NCI-H1048 (cell line): ENCODE results near the gene CNTN4.

ENCODE experiments used
- DNase-seq: peaks from one replicate; lab custom pipeline; 2025; lab: John Stamatoyannopoulos, UW

CNTN4 gene

GRCh38 chr3:3038201-3038991 lies 939.7 kb downstream of the CNTN4 start:
- no peak for DNase-seq

GRCh38 chr3:3053974-3054373 lies 955.3 kb downstream of the CNTN4 start:
- DNase-seq, result no peak

GRCh38 chr3:3059645-3060044 lies 961.0 kb downstream of the CNTN4 start:
- DNase-seq, result no peak

- DNase-seq, result no peak
Measured at GRCh38 chr3:3064297-3064696, 965.6 kb downstream of the CNTN4 start.

DNA sequence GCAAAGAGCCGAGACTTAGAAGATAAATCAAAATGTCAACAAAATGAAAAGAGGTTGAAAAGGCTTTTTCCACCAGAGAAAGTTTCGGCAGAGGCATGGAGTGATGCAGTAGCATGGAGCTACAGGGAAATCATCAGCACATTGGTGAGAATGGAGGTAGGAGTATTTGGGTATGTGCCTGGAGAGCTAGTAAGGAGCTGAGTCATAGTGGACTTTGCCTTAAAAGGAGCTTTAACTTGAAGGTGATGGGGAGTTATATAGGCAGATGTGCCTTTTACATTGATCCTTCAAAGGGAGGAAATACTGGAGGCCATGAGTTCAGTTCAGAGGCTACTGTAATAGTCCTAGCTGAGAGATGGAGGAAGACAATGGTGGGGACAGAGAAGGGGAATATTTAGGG lies 967.2 kb downstream of the CNTN4 start:
- DNase-seq, result no peak

GRCh38 chr3:3066378-3066777 lies 967.7 kb downstream of the CNTN4 start:
- no peak for DNase-seq

DNA sequence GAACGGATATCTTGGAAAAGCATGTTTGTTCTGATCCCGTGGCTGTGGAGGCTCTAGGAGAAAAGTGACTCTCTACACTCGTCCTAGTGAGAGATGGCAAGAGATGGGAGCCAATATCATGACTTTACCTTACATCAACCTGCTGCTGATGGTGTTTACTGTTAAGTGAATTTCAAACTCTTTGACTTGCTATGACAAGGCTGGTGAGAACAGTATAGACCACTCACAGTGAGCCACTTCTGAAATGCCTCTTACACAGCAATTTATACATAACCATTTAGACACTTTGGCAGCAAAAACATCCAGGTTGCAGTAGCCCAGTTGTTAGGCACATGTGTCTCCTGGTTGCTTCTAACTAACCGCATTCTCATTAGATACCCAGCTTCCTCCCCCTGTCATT lies 968.2 kb downstream of the CNTN4 start:
- no peak for DNase-seq

DNA sequence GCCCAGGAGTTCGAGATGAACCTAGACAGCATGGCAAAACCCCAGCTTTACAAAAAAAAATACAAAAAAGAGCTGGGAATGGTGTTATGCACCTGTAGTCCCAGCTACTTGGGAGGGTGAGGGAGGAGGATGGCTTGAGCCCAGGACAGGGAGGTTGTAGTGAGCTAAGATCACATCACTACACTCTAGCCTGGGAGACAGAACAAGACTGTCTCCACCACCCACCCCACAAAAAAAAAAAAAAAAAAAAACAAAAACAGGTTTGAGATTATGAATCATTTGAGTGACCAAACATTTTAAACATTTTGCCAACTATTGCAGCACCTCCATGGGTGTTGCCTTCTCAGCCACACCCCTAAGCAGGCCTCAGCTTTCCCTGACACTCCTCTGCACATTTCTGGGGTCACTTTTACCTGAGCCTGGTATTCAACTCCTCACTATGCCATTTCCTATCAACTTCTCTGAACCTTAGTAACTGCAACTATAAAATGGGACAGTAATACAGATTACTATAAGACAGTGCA lies 969.8 kb downstream of the CNTN4 start:
- DNase-seq, result no peak

- no peak for DNase-seq
Measured at GRCh38 chr3:3069723-3070122, 971.1 kb downstream of the CNTN4 start.

DNA sequence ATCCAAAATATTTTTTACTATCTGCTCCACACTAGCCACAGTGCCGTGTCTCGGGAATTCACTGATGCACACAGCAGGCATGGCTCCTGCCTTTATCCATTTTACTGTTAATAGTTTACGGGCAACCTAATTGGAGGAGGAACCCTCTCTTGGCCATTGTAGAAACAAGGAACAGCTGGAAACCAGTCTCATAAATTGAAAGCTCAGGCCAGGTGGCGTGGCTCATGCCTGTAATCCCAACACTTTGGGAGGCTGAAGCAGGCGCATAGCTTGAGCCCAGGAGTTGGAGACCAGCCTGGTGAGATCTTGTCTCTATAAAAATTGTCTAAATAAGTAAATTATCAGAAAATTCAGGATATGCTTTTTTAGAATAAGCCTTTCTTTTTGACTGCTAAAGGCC lies 972.5 kb downstream of the CNTN4 start:
- no peak for DNase-seq

DNA sequence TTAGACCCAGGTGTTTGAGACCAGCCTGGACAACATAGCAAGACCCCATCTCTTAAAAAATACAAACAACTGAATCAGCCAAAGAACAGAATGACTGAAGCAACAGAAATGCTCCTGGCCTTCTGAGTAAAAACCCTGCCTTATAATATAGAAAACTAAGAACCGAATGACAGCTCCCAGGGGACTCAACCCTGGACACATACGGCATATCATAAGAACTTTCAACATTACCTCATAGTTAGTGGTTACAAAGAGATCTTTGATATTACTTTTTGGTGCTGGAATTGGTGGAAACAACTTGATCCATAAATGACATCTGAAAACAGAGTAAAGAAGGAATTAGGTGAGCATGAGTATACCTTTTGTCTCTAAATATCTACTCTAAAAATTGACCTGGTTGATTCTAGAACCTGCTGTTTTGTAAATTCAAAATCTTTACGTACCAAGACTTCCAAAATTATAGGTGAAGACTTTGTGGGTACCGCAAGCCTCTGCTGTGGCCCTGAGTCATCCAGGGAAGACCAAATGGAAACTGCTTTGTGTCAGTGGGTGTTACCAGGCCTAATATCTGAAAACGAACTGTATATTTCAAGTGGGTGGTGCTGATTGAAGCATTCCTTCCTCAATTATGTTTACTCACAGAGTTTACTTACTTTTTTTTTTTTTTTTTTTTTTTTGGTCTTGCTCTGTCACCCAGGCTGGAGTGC lies 976.0 kb downstream of the CNTN4 start:
- no peak for DNase-seq

GRCh38 chr3:3080309-3080708 lies 981.6 kb downstream of the CNTN4 start:
- no peak for DNase-seq

DNA sequence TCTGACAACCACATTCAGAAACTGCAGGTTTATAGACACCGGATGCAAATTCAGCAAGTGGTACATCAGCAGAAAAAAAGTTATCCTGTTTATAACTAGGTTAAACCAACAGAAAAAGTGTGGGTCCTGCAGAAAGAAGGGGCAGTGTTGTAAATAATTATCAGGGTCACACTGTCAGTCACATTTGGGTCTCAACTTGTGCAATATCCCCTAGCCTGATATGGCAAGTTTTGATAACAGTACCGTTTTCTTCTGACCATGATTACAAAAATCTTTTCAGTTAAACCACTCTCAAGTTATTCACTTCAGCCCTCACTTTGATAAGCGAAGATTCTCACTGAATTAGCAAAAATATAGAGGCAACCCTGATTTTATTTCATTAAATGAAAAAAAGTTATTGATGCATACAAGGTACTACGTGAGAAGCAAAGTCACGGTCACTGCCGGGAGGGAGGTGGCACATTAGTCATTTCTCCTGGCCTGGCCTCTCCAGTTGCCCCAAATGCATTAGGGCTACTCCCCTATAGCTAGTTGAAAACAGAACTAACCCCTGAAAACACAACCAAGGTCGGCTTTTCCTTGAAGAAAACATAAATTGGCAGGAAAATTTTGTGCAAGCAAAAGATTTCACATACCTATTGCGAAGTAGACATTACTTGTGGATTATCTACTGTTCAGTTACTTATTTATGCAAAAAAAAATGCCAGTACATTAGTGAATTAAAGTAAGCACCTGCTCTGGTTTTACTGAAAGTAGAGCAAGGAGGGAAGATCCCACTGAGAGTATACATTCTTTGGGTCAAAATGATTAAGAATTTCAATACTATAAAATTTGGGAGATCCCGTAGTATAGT lies 982.9 kb downstream of the CNTN4 start:
- no peak for DNase-seq

DNA sequence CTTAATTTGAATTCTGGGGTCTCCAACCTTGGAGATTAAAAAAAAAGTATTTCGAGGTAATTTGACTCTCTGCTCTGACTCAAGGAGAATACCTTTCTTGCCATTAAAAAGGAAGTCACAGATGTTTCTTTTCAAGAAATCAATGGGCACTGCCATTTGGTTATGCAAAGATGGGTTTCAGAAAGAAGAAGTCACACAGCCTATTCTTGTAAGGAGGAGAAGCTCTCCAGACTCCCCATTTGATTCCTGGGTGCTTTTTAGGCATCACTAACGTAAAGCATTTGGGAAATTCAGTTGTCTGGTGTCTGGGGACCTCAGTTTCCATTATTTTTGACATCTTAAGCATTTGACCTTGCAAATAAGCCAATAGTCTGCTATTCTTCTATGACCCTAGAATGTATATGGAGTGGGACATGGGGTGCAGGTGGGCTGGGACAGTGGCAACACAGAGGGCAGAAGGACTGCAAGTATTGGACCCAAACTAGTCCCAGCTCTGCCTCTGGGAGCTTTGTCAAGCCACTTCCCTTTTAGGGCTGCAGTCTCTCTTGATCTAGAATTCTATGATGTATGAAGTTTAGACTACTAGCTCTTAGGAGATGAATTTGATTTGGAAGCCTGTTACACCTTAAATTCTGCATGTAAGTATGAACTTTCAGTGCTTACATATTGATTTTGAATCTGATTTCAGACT lies 983.7 kb downstream of the CNTN4 start:
- DNase-seq, result no peak

- no peak for DNase-seq
Measured at GRCh38 chr3:3084890-3085289, 986.2 kb downstream of the CNTN4 start.

- no peak for DNase-seq
Measured at GRCh38 chr3:3085782-3086181, 987.1 kb downstream of the CNTN4 start.

GRCh38 chr3:3086239-3086638 lies 987.6 kb downstream of the CNTN4 start:
- no peak for DNase-seq

GRCh38 chr3:3087279-3087678 lies 988.6 kb downstream of the CNTN4 start:
- no peak for DNase-seq

DNA sequence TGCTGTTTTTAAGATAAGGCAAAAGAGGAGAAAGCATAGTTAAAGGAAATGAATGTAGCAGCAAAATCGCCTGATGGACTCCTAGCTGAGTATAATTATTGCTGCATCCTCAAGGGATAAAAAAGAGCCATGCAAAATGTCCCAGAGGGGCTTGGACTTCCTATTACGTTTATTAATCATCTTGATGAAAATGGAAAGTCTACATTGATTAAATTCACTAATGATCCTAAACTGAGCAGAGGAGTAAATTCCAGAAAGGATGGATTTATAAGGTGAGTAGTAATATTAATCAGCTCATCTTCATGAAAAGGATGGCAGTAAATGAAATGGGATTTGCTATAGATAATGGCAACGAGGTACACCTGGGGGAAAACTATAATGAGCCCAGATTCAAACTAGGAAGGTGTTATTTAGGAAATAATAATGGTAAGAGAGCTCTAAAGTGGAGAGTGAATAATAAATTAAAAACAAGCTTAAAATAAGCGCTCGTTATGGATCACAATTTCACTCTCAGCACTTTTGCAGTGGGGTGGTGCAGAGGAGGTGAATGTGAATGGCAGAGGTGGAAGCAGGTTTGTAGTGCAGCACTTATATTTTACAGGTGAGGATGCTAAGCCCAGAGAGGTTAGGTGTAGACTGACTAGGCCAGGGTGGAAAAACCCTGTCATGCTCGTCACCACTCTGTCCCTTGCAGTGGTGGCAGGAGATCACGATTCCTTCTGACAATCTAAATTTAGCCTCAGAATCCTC lies 989.2 kb downstream of the CNTN4 start:
- DNase-seq, result no peak

GRCh38 chr3:3089017-3089416 lies 990.4 kb downstream of the CNTN4 start:
- DNase-seq, result no peak

DNA sequence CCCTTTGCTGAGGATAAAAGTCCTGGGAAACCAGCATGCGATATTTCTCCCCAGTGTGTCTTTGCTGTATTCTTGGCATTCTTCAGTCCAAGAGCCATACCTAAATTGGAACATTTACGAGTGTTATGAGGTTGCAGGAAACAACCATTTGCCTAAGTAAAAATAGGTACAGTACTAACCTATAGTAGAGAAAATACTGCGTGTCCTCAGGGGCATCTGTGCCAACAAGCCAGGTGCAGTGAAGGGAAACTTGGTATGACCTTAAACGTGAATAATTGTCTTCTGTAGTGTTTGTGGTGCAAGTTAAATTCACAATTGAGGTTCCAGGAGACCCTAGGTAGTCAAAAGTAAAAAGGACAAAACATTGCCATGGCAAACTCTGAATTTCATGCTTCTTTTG lies 999.3 kb downstream of the CNTN4 start:
- DNase-seq, result no peak
